BLaER1 (cell line): ENCODE data around the gene SINHCAF.
"Not testable (repeated sequence)": the region's sequence is repeated elsewhere in the genome, so short reads cannot be mapped to it uniquely, and the experiment has no call there.

ENCODE experiments used
- H3K27ac ChIP-seq: shearing (Covaris generic); formaldehyde crosslinking; 2 replicates; pipeline ENCODE4 v1.8.1; 2022
- H3K27me3 ChIP-seq: shearing (Covaris generic); formaldehyde crosslinking; 2 replicates; pipeline ENCODE4 v1.8.1; 2022
- H3K36me3 ChIP-seq: shearing (Covaris generic); formaldehyde crosslinking; 2 replicates; pipeline ENCODE4 v1.8.1; 2022
- H3K4me1 ChIP-seq: shearing (Covaris generic); formaldehyde crosslinking; 2 replicates; pipeline ENCODE4 v1.8.1; 2022
- H3K4me2 ChIP-seq: shearing (Covaris generic); formaldehyde crosslinking; 2 replicates; pipeline ENCODE4 v1.8.1; 2022
- H3K4me3 ChIP-seq: shearing (Covaris generic); formaldehyde crosslinking; 2 replicates; pipeline ENCODE4 v1.8.1; 2022
- H3K9ac ChIP-seq: shearing (Covaris generic); formaldehyde crosslinking; 2 replicates; pipeline ENCODE4 v1.8.1; 2022
- H3K9me3 ChIP-seq: shearing (Covaris generic); formaldehyde crosslinking; 2 replicates; pipeline ENCODE4 v1.8.1; 2022
- H4K20me1 ChIP-seq: shearing (Covaris generic); formaldehyde crosslinking; 2 replicates; pipeline ENCODE4 v1.8.1; 2022
- Cebpa-rat ChIP-seq: shearing (Covaris generic); IDR thresholded peaks from 2 replicates; pipeline ENCODE4 v1.8.1; 2022

The SINHCAF gene

GRCh38 chr12:31249356-31249755 is 76.6 kb downstream of the SINHCAF start:
- H3K36me3 ChIP-seq, result no peaks in the 10 kb centered on the region
- no peaks in the 10 kb centered on the region for H3K9me3 ChIP-seq
- no peaks in the 10 kb centered on the region for H3K27me3 ChIP-seq
- no peak overlapping the region for H3K27ac ChIP-seq
- H3K4me3 ChIP-seq, result no peak overlapping the region
- H3K9ac ChIP-seq, result no peak overlapping the region
- no peak for TF ChIP-seq Cebpa-rat
- peak overlapping the region; percentile 35; the same call in 1 of the 2 replicates for H3K4me2 ChIP-seq
- H4K20me1 ChIP-seq, result no peaks in the 10 kb centered on the region
- peaks cover 11% of the 10 kb centered on the region for H3K4me1 ChIP-seq

GRCh38 chr12:31248815-31249214 is 77.1 kb downstream of the SINHCAF start:
- TF ChIP-seq Cebpa-rat, result no peak
- H3K9me3 ChIP-seq, result no peaks in the 10 kb centered on the region
- no peaks in the 10 kb centered on the region for H3K27me3 ChIP-seq
- H3K36me3 ChIP-seq, result no peaks in the 10 kb centered on the region
- H3K4me1 ChIP-seq, result peaks cover 11% of the 10 kb centered on the region
- no peak overlapping the region for H3K4me2 ChIP-seq
- H3K4me3 ChIP-seq, result no peak overlapping the region
- H3K27ac ChIP-seq, result no peak overlapping the region
- H4K20me1 ChIP-seq, result no peaks in the 10 kb centered on the region
- H3K9ac ChIP-seq, result no peak overlapping the region

GRCh38 chr12:31248337-31248736 is 77.6 kb downstream of the SINHCAF start:
- Histone ChIP-seq H3K9me3 (no peaks in the 10 kb centered on the region), H3K27ac (no peak overlapping the region), H3K36me3 (no peaks in the 10 kb centered on the region), H4K20me1 (no peaks in the 10 kb centered on the region), H3K4me3 (no peak overlapping the region), H3K4me2 (no peak overlapping the region), H3K4me1 (peaks cover 11% of the 10 kb centered on the region), H3K9ac (no peak overlapping the region), H3K27me3 (no peaks in the 10 kb centered on the region)
- TF ChIP-seq Cebpa-rat, result no peak

- Histone ChIP-seq H3K4me3 (no peak overlapping the region), H3K4me2 (no peak overlapping the region), H4K20me1 (no peaks in the 10 kb centered on the region), H3K9ac (no peak overlapping the region), H3K27ac (no peak overlapping the region), H3K27me3 (no peaks in the 10 kb centered on the region), H3K36me3 (no peaks in the 10 kb centered on the region), H3K9me3 (no peaks in the 10 kb centered on the region), H3K4me1 (peaks cover 11% of the 10 kb centered on the region)
- TF ChIP-seq Cebpa-rat, result no peak
These were observed 79.5 kb downstream of the SINHCAF start for GRCh38 chr12:31246470-31246850.

- no peaks in the 10 kb centered on the region for H3K27me3 ChIP-seq
- no peak overlapping the region for H3K4me2 ChIP-seq
- no peak overlapping the region for H3K9ac ChIP-seq
- H4K20me1 ChIP-seq, result no peaks in the 10 kb centered on the region
- TF ChIP-seq Cebpa-rat, result no peak
- no peaks in the 10 kb centered on the region for H3K36me3 ChIP-seq
- H3K4me3 ChIP-seq, result no peak overlapping the region
- no peaks in the 10 kb centered on the region for H3K9me3 ChIP-seq
- H3K27ac ChIP-seq, result no peak overlapping the region
- H3K4me1 ChIP-seq, result peaks cover 11% of the 10 kb centered on the region
These were observed 80.0 kb downstream of the SINHCAF start for GRCh38 chr12:31245822-31246469.

GRCh38 chr12:31242418-31242817 is 83.5 kb downstream of the SINHCAF start:
- H3K9ac ChIP-seq, H3K27me3 ChIP-seq, H3K4me1 ChIP-seq, H3K9me3 ChIP-seq, H3K36me3 ChIP-seq, H3K4me2 ChIP-seq, H3K4me3 ChIP-seq, H3K27ac ChIP-seq, H4K20me1 ChIP-seq: not testable (repeated sequence)

GRCh38 chr12:31238764-31239387 is 87.1 kb downstream of the SINHCAF start:
- H4K20me1 ChIP-seq, result no peaks in the 10 kb centered on the region; the same call in 1 of the 2 replicates
- no peaks in the 10 kb centered on the region for H3K36me3 ChIP-seq
- no peak overlapping the region for H3K27ac ChIP-seq
- no peak overlapping the region for H3K9ac ChIP-seq
- H3K27me3 ChIP-seq, result no peaks in the 10 kb centered on the region
- no peaks in the 10 kb centered on the region for H3K9me3 ChIP-seq
- peak overlapping the region; percentile 38; the same call in 1 of the 2 replicates for H3K4me2 ChIP-seq
- H3K4me1 ChIP-seq, result peaks cover 19% of the 10 kb centered on the region
- TF ChIP-seq Cebpa-rat, result no peak
- H3K4me3 ChIP-seq, result no peak overlapping the region

GRCh38 chr12:31238333-31238732 is 87.6 kb downstream of the SINHCAF start:
- H3K4me3 ChIP-seq, result not testable (repeated sequence)

GRCh38 chr12:31236998-31237637 is 88.8 kb downstream of the SINHCAF start:
- Histone ChIP-seq H3K36me3 (no peaks in the 10 kb centered on the region), H3K9ac (no peak overlapping the region), H3K4me2 (peak overlapping the region; percentile 49), H3K27me3 (no peaks in the 10 kb centered on the region), H3K27ac (no peak overlapping the region), H3K4me1 (peaks cover 19% of the 10 kb centered on the region), H4K20me1 (no peaks in the 10 kb centered on the region; the same call in 1 of the 2 replicates), H3K9me3 (peaks cover 5% of the 10 kb centered on the region), H3K4me3 (no peak overlapping the region)
- TF ChIP-seq Cebpa-rat, result no peak

More at GRCh38 chr12:31238333-31238732, 87.6 kb downstream of the SINHCAF start:
- H3K27me3 ChIP-seq, H4K20me1 ChIP-seq, H3K36me3 ChIP-seq, H3K27ac ChIP-seq, H3K9ac ChIP-seq, H3K9me3 ChIP-seq: not testable (repeated sequence)
- Histone ChIP-seq H3K4me1 (peaks cover 19% of the 10 kb centered on the region), H3K4me2 (peak overlapping the region; percentile 38; the same call in 1 of the 2 replicates)

GRCh38 chr12:31235868-31236395 is 90.0 kb downstream of the SINHCAF start:
- Histone ChIP-seq H3K9ac (no peak overlapping the region), H3K36me3 (no peaks in the 10 kb centered on the region), H3K4me2 (no peak overlapping the region; the same call in 1 of the 2 replicates), H3K27me3 (no peaks in the 10 kb centered on the region), H3K27ac (no peak overlapping the region), H3K4me1 (peaks cover 19% of the 10 kb centered on the region), H3K4me3 (no peak overlapping the region), H3K9me3 (peaks cover 17% of the 10 kb centered on the region), H4K20me1 (no peaks in the 10 kb centered on the region; the same call in 1 of the 2 replicates)
- no peak for TF ChIP-seq Cebpa-rat
